HG03442 (cell line): ENCODE results near the gene PDCD1.

Experiments
- ATAC-seq: cut with Tn5 transposase; IDR thresholded peaks from one replicate; pipeline ENCODE4 v1.9.1; 2021; ENCODE audit warnings: mild to moderate bottlenecking, moderate library complexity; ENCODE audit not compliant: unreplicated experiment

PDCD1 gene

GRCh38 chr2:241895712-241896641, 37.3 kb upstream of the PDCD1 start:
- no peak for ATAC-seq

- no peak for ATAC-seq
These were observed 36.7 kb upstream of the PDCD1 start for GRCh38 chr2:241895427-241895711.

GRCh38 chr2:241894681-241895426, 36.2 kb upstream of the PDCD1 start:
- ATAC-seq, result no peak

- ATAC-seq, result no peak
These were observed 35.5 kb upstream of the PDCD1 start for GRCh38 chr2:241894056-241894641.

GRCh38 chr2:241893265-241893664, 34.6 kb upstream of the PDCD1 start:
- no peak for ATAC-seq

- no peak for ATAC-seq
These were observed 33.8 kb upstream of the PDCD1 start for GRCh38 chr2:241892299-241893137.

GRCh38 chr2:241891988-241892298, 33.2 kb upstream of the PDCD1 start:
- ATAC-seq, result no peak

- no peak for ATAC-seq
These were observed 32.8 kb upstream of the PDCD1 start for GRCh38 chr2:241891315-241891987.

GRCh38 chr2:241890524-241891235, 32.0 kb upstream of the PDCD1 start:
- no peak for ATAC-seq

- no peak for ATAC-seq
These were observed 29.9 kb upstream of the PDCD1 start for GRCh38 chr2:241888641-241889040.

- no peak for ATAC-seq
These were observed 29.3 kb upstream of the PDCD1 start for GRCh38 chr2:241887806-241888522.

- no peak for ATAC-seq
These were observed 28.2 kb upstream of the PDCD1 start for GRCh38 chr2:241886840-241887447.

GRCh38 chr2:241885946-241886643, 27.4 kb upstream of the PDCD1 start:
- no peak for ATAC-seq

- ATAC-seq, result no peak
These were observed 26.7 kb upstream of the PDCD1 start for GRCh38 chr2:241885291-241885945.

- ATAC-seq, result no peak
These were observed 26.2 kb upstream of the PDCD1 start for GRCh38 chr2:241884951-241885290.

- peak; percentile 63 for ATAC-seq
These were observed 23.5 kb upstream of the PDCD1 start for GRCh38 chr2:241882091-241882625.

- no peak for ATAC-seq
These were observed 21.8 kb upstream of the PDCD1 start for GRCh38 chr2:241880311-241881073.
